ENCODE results near the gene CYB5D1. TPM values are rescaled to one million over a fixed set of nuclear protein-coding genes. Genes with fewer than 3 reads are reported as not detected.
"Not testable (repeated sequence)": the region's sequence is repeated elsewhere in the genome, so short reads cannot be mapped to it uniquely, and the experiment has no call there.

CYB5D1 gene, protein sequence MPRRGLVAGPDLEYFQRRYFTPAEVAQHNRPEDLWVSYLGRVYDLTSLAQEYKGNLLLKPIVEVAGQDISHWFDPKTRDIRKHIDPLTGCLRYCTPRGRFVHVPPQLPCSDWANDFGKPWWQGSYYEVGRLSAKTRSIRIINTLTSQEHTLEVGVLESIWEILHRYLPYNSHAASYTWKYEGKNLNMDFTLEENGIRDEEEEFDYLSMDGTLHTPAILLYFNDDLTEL
- 10 to 100 TPM; 23.1 to 24.3 (median 23.8) TPM for polyA plus RNA-seq (ENCODE audit: insufficient read length in 3 of 3)

GRCh38 chr17:7857713-7858521 lies at the start of gene CYB5D1:
Gene CYB5D1, plus strand, starts transcription at chr17:7858003. Its CDS starts 132 bp downstream, at chr17:7858135.
- DNase-seq (ENCODE audit: low read depth in 3 of 3, low spot score in 2 of 3), result peak in 1 of 3 donors; percentile 92

GRCh38 chr17:7809086-7809790 lies 48.6 kb upstream of the CYB5D1 start:
- no peak for DNase-seq (ENCODE audit: low read depth in 3 of 3, low spot score in 2 of 3)

DNA sequence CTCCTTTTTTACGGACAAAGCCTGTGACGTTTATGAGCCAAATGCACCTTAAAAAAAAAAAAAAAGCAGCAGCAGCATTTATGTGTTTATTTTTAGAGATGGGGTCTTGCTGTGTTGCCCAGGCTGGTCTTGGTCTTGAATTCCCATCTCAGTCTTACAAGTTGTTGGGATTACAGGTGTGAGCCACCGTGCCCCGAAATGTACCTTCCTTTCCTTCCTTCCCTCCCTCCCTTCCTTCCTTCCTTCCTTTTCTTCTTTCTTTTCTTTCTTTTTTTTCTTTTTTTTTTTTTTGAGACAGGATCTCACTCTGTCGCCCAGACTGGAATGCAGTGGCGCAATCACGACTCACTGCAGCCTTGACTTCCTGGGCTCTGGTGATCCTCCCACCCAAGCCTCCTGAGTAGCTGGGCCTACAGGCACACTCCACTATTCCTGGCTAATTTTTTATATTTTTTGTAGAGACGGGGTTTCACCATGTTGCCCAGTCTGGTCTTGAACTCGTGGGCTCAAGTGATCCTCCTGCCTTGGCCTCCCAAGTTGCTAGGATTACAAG lies 47.9 kb upstream of the CYB5D1 start:
- DNase-seq (ENCODE audit: low read depth in 3 of 3, low spot score in 2 of 3), result not testable (repeated sequence)

DNA sequence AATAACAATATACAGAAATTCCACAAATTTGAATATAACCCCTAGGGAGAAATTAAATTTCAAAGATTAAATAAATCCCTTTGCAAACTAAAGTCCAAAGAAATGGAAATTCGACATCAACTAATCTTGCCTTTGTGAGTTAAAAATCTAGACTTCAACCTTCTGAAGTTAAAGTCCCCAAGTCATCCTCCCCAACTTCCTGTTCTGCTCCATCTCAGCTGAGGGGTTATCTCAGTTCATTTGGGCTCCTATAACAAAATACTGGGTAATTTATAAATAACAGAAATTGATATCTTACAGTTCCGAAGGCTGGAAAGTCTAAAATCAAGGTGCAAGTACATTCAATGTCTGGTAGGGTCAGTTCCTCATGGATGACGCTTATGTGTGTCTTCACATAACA lies 46.6 kb upstream of the CYB5D1 start:
- no peak for DNase-seq (ENCODE audit: low read depth in 3 of 3, low spot score in 2 of 3)

DNA sequence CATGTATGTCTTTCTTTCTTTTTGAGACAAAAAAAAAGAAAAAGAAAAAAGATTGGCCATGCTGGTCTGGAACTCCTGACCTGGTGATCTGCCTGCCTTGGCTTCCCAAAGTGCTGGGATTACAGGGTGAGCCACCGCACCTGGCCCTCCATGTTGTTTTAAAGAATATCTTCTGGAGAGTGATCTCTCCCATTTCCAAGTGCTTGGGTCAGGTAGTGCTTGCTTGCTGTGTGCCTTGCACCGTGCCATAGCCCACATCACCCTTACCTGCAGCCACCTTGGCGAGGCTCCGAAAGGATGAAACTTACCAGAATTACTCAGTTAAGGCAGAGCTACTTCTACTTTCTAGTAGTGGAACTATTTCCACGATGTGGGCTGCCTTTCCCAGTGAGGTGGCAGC lies 42.8 kb upstream of the CYB5D1 start:
- DNase-seq (ENCODE audit: low read depth in 3 of 3, low spot score in 2 of 3), result no peak

- DNase-seq (ENCODE audit: low read depth in 3 of 3, low spot score in 2 of 3), result no peak
Observed at GRCh38 chr17:7816926-7817642, 40.7 kb upstream of the CYB5D1 start.

- no peak for DNase-seq (ENCODE audit: low read depth in 3 of 3, low spot score in 2 of 3)
Observed at GRCh38 chr17:7817643-7817964, 40.2 kb upstream of the CYB5D1 start.

DNA sequence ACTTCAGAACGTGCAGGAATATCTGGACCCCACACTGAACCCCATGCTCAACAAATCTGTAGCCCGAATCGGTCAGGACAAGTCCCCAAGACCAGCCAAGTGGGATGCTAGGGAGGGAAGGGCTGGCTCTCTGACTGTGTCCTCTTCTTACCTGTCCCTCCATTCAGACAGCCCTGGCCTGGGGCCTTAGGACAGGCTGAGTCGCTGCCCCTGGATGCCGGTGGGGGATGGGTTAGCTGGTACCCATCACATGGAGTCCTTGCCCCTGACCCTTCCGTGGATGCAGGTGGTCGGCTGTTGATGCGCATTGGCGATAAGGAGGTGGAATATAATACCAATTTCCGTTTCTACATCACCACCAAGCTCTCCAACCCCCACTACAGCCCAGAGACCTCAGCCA lies 39.8 kb upstream of the CYB5D1 start:
- DNase-seq (ENCODE audit: low read depth in 3 of 3, low spot score in 2 of 3), result no peak

GRCh38 chr17:7818746-7819645 lies 38.8 kb upstream of the CYB5D1 start:
- DNase-seq (ENCODE audit: low read depth in 3 of 3, low spot score in 2 of 3), result no peak

GRCh38 chr17:7820231-7820630 lies 37.6 kb upstream of the CYB5D1 start:
- no peak for DNase-seq (ENCODE audit: low read depth in 3 of 3, low spot score in 2 of 3)

DNA sequence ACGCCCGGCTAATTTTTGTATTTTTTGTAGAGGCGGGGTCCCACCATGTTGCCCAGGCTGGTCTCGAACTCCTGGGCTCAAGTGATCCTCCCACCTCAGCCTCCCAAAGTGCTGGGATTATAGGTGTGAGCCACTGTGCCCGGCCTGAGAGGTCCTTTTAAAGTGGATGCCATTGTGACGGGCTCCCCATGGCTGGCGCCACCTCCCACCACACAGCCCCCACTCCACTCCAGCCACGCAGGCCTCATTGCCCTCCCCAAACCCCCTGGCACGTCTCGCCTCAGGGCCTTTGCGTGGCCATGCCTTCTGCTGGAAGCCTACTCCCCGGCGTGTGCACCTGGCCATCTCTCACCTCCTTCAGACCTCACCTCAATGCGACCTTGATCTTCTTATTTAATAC lies 35.7 kb upstream of the CYB5D1 start:
- no peak for DNase-seq (ENCODE audit: low read depth in 3 of 3, low spot score in 2 of 3)

DNA sequence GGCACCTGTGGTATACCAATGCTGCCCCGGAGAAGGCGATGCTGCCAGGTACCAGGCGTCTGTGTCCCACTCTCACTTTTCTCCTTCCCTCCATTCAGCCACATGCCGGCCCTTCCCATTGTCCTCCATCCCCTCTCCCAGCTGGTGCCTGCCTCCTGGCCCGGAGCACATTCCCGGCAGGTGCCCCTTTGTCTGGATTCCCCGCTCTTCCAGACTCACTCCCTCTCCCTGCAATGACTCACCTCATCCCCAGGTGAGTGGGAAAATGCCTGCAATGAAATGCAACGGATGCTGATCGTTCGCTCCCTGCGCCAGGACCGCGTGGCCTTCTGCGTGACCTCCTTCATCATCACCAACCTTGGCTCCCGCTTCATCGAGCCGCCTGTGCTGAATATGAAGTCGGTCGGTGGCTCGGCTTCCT lies 34.2 kb upstream of the CYB5D1 start:
- DNase-seq (ENCODE audit: low read depth in 3 of 3, low spot score in 2 of 3), result no peak

DNA sequence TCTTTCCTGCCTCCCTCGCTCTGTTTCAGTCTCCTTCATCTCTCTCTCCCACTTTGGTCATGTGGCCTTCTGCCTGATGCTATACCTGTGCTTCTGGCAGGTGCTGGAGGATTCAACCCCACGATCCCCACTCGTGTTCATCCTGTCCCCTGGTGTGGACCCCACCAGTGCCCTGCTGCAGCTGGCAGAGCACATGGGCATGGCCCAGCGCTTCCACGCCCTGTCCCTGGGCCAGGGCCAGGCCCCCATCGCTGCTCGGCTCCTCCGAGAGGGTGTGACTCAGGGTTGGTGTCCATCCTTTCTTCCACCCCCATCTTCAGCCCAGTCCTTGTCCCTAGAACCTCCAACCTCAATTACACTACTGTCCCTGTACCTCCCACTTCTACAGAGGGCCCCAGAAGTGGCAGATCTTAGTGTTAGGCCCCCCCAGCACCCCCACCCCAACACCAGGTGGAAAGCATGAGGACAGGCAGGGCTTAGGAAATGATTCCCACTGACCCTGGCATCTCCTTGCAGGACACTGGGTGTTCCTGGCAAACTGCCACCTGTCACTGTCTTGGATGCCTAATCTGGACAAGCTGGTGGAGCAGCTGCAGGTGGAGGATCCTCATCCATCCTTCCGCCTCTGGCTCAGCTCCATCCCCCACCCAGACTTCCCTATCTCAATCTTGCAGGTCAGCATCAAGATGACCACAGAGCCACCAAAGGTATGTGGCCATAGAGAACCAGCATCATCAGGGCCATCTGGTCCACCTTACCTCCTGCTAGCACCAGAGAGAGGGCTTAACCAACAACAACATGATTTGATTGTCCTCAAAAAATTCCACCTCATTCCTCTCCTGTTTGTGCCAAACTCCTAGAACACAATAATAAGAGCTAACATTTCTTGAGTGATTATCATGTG lies 33.5 kb upstream of the CYB5D1 start:
- no peak for DNase-seq (ENCODE audit: low read depth in 3 of 3, low spot score in 2 of 3)

- no peak for DNase-seq (ENCODE audit: low read depth in 3 of 3, low spot score in 2 of 3)
Observed at GRCh38 chr17:7825206-7825990, 32.4 kb upstream of the CYB5D1 start.

DNA sequence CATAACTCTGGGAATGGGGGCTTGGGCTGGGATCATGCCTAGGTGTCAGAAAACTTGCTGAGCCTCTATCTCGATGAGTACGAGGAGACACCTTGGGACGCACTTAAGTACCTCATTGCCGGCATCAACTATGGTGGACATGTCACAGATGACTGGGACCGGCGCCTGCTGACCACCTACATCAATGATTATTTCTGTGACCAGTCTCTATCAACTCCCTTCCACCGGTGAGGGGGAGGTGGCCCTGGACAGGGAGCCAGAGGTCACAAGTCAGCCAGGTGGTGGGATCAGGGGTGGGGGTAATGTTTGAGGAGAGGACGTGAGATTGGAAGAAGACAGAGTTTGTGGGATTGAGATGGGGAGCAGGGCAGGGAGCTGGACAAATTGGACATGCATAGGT lies 27.2 kb upstream of the CYB5D1 start:
- no peak for DNase-seq (ENCODE audit: low read depth in 3 of 3, low spot score in 2 of 3)

GRCh38 chr17:7831233-7831632 lies 26.6 kb upstream of the CYB5D1 start:
- DNase-seq (ENCODE audit: low read depth in 3 of 3, low spot score in 2 of 3), result no peak

- no peak for DNase-seq (ENCODE audit: low read depth in 3 of 3, low spot score in 2 of 3)
Observed at GRCh38 chr17:7832431-7832830, 25.4 kb upstream of the CYB5D1 start.
